ENCODE data around the gene TFF3.

TFF3 gene

GRCh38 chr21:42356650-42357049, 41.4 kb upstream of the TFF3 start:
- no peak overlapping the region for H3K27ac ChIP-seq (ENCODE audit: insufficient read depth, low read length, poor library complexity, severe bottlenecking)
- peaks cover 3% of the 10 kb centered on the region for H3K9me3 ChIP-seq (ENCODE audit: control insufficient read depth, low read length)
- no peak overlapping the region for H3K4me3 ChIP-seq (ENCODE audit: insufficient read depth, low read depth, low read length, poor library complexity, severe bottlenecking)
- DNase-seq: no peak
- no peaks in the 10 kb centered on the region for H3K27me3 ChIP-seq (replicated peaks; ENCODE audit: control insufficient read depth, insufficient read depth, low read length, poor library complexity, severe bottlenecking)
- no peaks in the 10 kb centered on the region for H3K4me1 ChIP-seq (ENCODE audit: control insufficient read depth, insufficient read depth, low read length, poor library complexity, severe bottlenecking)
- H3K36me3 ChIP-seq (ENCODE audit: control insufficient read depth, insufficient read depth, low read length): no peaks in the 10 kb centered on the region

- no peaks in the 10 kb centered on the region for H3K27me3 ChIP-seq (replicated peaks; ENCODE audit: control insufficient read depth, insufficient read depth, low read length, poor library complexity, severe bottlenecking)
- H3K4me1 ChIP-seq (ENCODE audit: control insufficient read depth, insufficient read depth, low read length, poor library complexity, severe bottlenecking): no peaks in the 10 kb centered on the region
- H3K27ac ChIP-seq (ENCODE audit: insufficient read depth, low read length, poor library complexity, severe bottlenecking): no peak overlapping the region
- DNase-seq: no peak
- H3K9me3 ChIP-seq (ENCODE audit: control insufficient read depth, low read length): peaks cover 3% of the 10 kb centered on the region
- H3K36me3 ChIP-seq (ENCODE audit: control insufficient read depth, insufficient read depth, low read length): no peaks in the 10 kb centered on the region
- no peak overlapping the region for H3K4me3 ChIP-seq (ENCODE audit: insufficient read depth, low read depth, low read length, poor library complexity, severe bottlenecking)
Measured at GRCh38 chr21:42356046-42356445, 40.8 kb upstream of the TFF3 start.

- H3K36me3 ChIP-seq (ENCODE audit: control insufficient read depth, insufficient read depth, low read length): no peaks in the 10 kb centered on the region
- H3K4me3 ChIP-seq (ENCODE audit: insufficient read depth, low read depth, low read length, poor library complexity, severe bottlenecking): no peak overlapping the region
- H3K27me3 ChIP-seq (replicated peaks; ENCODE audit: control insufficient read depth, insufficient read depth, low read length, poor library complexity, severe bottlenecking): no peaks in the 10 kb centered on the region
- H3K4me1 ChIP-seq (ENCODE audit: control insufficient read depth, insufficient read depth, low read length, poor library complexity, severe bottlenecking): no peaks in the 10 kb centered on the region
- no peaks in the 10 kb centered on the region for H3K9me3 ChIP-seq (ENCODE audit: control insufficient read depth, low read length)
- no peak for DNase-seq
- H3K27ac ChIP-seq (ENCODE audit: insufficient read depth, low read length, poor library complexity, severe bottlenecking): no peak overlapping the region
Measured at GRCh38 chr21:42353623-42354022, 38.4 kb upstream of the TFF3 start.

GRCh38 chr21:42352441-42353095, 37.4 kb upstream of the TFF3 start:
- DNase-seq: no peak
- Histone ChIP-seq H3K27ac (ENCODE audit: insufficient read depth, low read length, poor library complexity, severe bottlenecking) (no peak overlapping the region), H3K27me3 (replicated peaks; ENCODE audit: control insufficient read depth, insufficient read depth, low read length, poor library complexity, severe bottlenecking) (no peaks in the 10 kb centered on the region)

GRCh38 chr21:42351626-42352440, 36.6 kb upstream of the TFF3 start:
- H3K9me3 ChIP-seq (ENCODE audit: control insufficient read depth, low read length): no peaks in the 10 kb centered on the region

More at GRCh38 chr21:42352441-42353095, 37.4 kb upstream of the TFF3 start:
- Histone ChIP-seq H3K4me1 (ENCODE audit: control insufficient read depth, insufficient read depth, low read length, poor library complexity, severe bottlenecking) (no peaks in the 10 kb centered on the region), H3K4me3 (ENCODE audit: insufficient read depth, low read depth, low read length, poor library complexity, severe bottlenecking) (no peak overlapping the region), H3K9me3 (ENCODE audit: control insufficient read depth, low read length) (no peaks in the 10 kb centered on the region), H3K36me3 (ENCODE audit: control insufficient read depth, insufficient read depth, low read length) (no peaks in the 10 kb centered on the region)

GRCh38 chr21:42350927-42351426, 35.8 kb upstream of the TFF3 start, which contains the start of gene TFF2:
Gene TFF2, minus strand, starts transcription at chr21:42350994. Its CDS starts 37 bp downstream, at chr21:42350957.
- H3K36me3 ChIP-seq (ENCODE audit: control insufficient read depth, insufficient read depth, low read length): no peaks in the 10 kb centered on the region
- no peak within 1 kb of the TSS for H3K27ac ChIP-seq (ENCODE audit: insufficient read depth, low read length, poor library complexity, severe bottlenecking)
- H3K9me3 ChIP-seq (ENCODE audit: control insufficient read depth, low read length): no peaks in the 10 kb centered on the region
- DNase-seq: no peak
- H3K4me1 ChIP-seq (ENCODE audit: control insufficient read depth, insufficient read depth, low read length, poor library complexity, severe bottlenecking): no peaks in the 10 kb centered on the region
- no peak within 1 kb of the TSS for H3K4me3 ChIP-seq (ENCODE audit: insufficient read depth, low read depth, low read length, poor library complexity, severe bottlenecking)
- no peaks in the 10 kb centered on the region for H3K27me3 ChIP-seq (replicated peaks; ENCODE audit: control insufficient read depth, insufficient read depth, low read length, poor library complexity, severe bottlenecking)

More at GRCh38 chr21:42351626-42352440, 36.6 kb upstream of the TFF3 start:
- Histone ChIP-seq H3K27ac (ENCODE audit: insufficient read depth, low read length, poor library complexity, severe bottlenecking) (no peak overlapping the region), H3K36me3 (ENCODE audit: control insufficient read depth, insufficient read depth, low read length) (no peaks in the 10 kb centered on the region), H3K4me3 (ENCODE audit: insufficient read depth, low read depth, low read length, poor library complexity, severe bottlenecking) (no peak overlapping the region), H3K27me3 (replicated peaks; ENCODE audit: control insufficient read depth, insufficient read depth, low read length, poor library complexity, severe bottlenecking) (no peaks in the 10 kb centered on the region), H3K4me1 (ENCODE audit: control insufficient read depth, insufficient read depth, low read length, poor library complexity, severe bottlenecking) (no peaks in the 10 kb centered on the region)
- no peak for DNase-seq

- no peaks in the 10 kb centered on the region for H3K27me3 ChIP-seq (replicated peaks; ENCODE audit: control insufficient read depth, insufficient read depth, low read length, poor library complexity, severe bottlenecking)
- DNase-seq: no peak
- no peaks in the 10 kb centered on the region for H3K9me3 ChIP-seq (ENCODE audit: control insufficient read depth, low read length)
- H3K36me3 ChIP-seq (ENCODE audit: control insufficient read depth, insufficient read depth, low read length): no peaks in the 10 kb centered on the region
- H3K4me3 ChIP-seq (ENCODE audit: insufficient read depth, low read depth, low read length, poor library complexity, severe bottlenecking): no peak overlapping the region
- no peaks in the 10 kb centered on the region for H3K4me1 ChIP-seq (ENCODE audit: control insufficient read depth, insufficient read depth, low read length, poor library complexity, severe bottlenecking)
- H3K27ac ChIP-seq (ENCODE audit: insufficient read depth, low read length, poor library complexity, severe bottlenecking): no peak overlapping the region
Measured at GRCh38 chr21:42350318-42350910, 35.2 kb upstream of the TFF3 start.

- no peak for DNase-seq
- Histone ChIP-seq H3K9me3 (ENCODE audit: control insufficient read depth, low read length) (no peaks in the 10 kb centered on the region), H3K27me3 (replicated peaks; ENCODE audit: control insufficient read depth, insufficient read depth, low read length, poor library complexity, severe bottlenecking) (no peaks in the 10 kb centered on the region), H3K27ac (ENCODE audit: insufficient read depth, low read length, poor library complexity, severe bottlenecking) (no peak overlapping the region), H3K4me3 (ENCODE audit: insufficient read depth, low read depth, low read length, poor library complexity, severe bottlenecking) (no peak overlapping the region), H3K4me1 (ENCODE audit: control insufficient read depth, insufficient read depth, low read length, poor library complexity, severe bottlenecking) (no peaks in the 10 kb centered on the region), H3K36me3 (ENCODE audit: control insufficient read depth, insufficient read depth, low read length) (no peaks in the 10 kb centered on the region)
Measured at GRCh38 chr21:42349420-42350317, 34.5 kb upstream of the TFF3 start.

GRCh38 chr21:42348762-42349161, 33.6 kb upstream of the TFF3 start:
- H3K9me3 ChIP-seq (ENCODE audit: control insufficient read depth, low read length): no peaks in the 10 kb centered on the region
- H3K36me3 ChIP-seq (ENCODE audit: control insufficient read depth, insufficient read depth, low read length): no peaks in the 10 kb centered on the region
- H3K27me3 ChIP-seq (replicated peaks; ENCODE audit: control insufficient read depth, insufficient read depth, low read length, poor library complexity, severe bottlenecking): no peaks in the 10 kb centered on the region
- no peak overlapping the region for H3K27ac ChIP-seq (ENCODE audit: insufficient read depth, low read length, poor library complexity, severe bottlenecking)
- no peaks in the 10 kb centered on the region for H3K4me1 ChIP-seq (ENCODE audit: control insufficient read depth, insufficient read depth, low read length, poor library complexity, severe bottlenecking)
- no peak for DNase-seq
- no peak overlapping the region for H3K4me3 ChIP-seq (ENCODE audit: insufficient read depth, low read depth, low read length, poor library complexity, severe bottlenecking)

Data from effector memory CD4-positive, alpha-beta T cell (primary cell).